HG03139 (cell line): ENCODE results near the gene SVOP.
"Not testable (repeated sequence)": the region's sequence is repeated elsewhere in the genome, so short reads cannot be mapped to it uniquely, and the experiment has no call there.

Experiments used
- ATAC-seq: cut with Tn5 transposase; IDR thresholded peaks from one replicate; pipeline ENCODE4 v1.9.1; 2021; ENCODE audit not compliant: unreplicated experiment

SVOP gene

DNA sequence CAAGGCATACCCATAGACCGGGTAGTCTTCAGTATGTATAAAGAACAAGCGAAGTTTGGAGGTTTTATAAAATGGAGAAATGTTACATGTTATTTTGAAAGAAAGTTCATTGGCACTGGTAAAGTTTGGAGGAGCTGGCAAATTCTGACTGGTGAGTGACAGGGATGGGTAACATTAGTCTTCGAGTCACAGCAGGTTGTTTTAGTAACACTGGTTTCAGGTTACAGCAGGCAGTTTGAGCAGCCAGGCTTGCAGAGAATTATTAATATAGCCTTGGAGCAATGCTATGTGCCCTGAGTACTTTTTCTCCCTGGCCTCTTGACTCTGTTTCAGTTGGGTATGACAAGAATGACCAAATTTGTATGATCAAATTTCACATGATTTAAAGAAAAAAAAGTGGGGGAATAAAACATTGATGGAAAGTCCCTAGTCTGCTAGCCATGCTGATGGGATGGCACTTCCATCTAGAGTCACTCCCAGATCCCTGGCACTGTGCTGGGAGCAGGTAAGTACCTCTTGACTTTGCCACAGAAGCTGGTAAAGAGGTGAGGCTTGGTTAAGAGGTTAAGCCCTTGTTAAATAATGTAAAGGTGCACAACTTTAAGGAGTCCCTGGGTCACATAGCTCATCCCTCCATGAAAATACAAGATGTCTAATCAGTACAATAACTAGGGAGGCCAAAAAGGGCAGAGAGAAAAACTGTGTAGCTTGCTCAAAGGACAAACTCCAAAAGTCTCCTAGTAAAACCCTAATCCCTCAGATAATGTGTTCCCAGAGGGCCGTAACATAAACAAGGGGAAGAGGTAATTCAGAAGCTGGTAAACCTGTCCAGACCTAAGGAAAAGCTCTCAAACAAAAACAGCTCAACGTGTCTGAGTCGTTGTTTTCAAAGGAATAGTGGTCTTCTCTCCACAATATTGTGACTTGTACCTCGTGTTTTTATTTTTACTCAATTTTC is 12.7 kb upstream of the SVOP start:
- ATAC-seq, result no peak

DNA sequence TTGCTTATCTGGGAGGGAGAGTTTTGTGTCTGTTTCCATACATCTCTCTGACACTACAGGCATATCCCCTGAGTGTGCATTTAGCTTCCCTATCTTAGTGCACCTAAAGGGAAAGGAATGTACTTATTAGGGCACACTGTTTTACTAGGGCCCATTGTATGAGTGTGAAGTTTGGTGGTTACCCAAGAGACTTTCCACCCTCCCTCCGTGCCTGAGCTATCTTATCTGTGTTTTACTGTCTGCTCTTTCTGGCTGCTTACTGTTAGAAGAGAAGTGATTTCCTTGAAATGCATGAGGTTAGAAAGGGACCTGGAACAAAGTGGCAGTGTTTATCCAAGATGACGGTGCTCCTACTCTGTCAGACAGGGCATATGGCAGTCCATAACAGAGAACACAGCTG is 8.5 kb upstream of the SVOP start:
- no peak for ATAC-seq

DNA sequence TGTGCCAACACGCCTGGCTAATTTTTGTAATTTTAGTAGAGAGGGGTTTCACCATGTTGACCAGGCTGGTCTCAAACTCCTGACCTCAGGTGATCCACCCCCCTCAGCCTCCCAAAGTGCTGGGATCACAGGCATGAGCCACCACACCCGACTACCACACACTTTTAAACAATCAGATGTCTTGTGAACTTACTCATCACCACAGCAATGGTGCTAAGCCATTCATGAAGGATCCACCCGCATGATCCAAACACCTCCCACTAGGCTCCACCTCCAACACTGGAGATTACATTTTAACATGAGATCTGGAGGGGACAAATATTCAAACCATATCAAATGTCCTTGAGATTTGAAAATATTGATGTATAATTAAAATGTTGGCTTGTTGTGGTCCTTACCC is 7.8 kb upstream of the SVOP start:
- ATAC-seq, result not testable (repeated sequence)

DNA sequence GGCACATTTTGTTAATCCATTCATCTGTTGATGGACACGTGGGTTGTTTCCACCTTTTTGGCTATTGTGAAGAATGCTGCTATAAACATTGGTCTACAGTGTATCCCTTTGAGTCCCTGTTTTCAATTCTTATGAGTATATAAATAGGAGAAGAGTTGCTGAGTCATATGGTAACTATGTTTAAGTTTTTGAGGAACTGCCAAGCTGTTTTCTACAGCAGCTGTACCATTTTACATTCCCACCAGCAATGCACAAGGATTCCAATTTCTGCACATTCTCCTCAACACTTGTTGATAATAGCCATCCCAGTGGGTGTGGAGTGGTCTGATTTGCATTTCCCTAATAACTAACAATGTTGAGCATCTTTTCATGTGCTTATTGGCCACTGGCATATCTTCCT is 6.9 kb upstream of the SVOP start:
- no peak for ATAC-seq

DNA sequence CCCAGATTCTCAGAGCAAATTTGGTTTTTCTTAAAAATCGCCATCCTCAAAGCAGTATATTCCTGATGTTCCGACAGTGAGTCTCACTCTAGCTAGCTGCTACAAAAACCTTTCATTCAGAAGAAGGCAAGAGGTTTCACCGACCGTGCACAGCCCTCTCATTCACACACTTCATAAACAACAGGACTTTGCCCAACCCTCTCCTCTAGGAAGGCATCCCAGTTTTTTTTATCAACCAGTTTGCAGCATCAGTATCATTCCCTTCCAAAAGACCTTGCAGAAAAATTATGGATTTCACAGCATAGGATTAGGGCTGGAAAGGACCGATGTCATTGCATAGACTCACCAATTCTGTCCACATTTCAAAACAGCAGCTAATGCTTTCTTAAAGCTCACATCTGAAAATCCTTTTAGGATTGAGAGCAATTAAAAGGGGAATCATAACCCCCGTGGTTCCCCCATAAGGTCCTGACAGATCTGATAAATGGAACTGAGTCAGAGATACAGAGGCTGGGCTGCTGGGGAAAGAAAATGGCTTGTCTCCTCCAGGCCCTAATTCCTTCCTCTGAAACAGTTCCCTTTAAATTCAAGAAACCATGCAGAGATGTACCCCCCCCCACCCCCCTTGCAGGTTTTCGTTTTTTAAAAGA is 597 bp downstream of the SVOP start:
- ATAC-seq, result no peak

DNA sequence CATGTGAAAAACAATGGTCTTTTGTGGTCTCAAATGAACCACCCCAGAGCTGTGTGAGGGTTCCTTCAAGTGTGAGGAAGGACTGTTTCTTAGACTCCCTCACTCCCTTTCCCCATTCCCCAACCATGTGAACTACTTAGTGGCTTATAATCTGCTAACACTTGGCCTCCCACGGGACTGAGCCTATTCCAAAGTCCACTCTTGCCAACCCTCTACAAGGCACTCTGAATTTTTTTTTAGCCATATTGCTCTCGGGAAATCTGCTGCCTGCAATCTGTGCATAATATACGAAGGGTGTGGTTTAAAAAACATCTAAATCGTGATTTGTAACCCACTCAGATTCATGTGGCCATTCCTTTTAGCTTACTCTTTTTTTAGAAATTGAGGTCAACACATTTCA is 2.6 kb downstream of the SVOP start:
- no peak for ATAC-seq

DNA sequence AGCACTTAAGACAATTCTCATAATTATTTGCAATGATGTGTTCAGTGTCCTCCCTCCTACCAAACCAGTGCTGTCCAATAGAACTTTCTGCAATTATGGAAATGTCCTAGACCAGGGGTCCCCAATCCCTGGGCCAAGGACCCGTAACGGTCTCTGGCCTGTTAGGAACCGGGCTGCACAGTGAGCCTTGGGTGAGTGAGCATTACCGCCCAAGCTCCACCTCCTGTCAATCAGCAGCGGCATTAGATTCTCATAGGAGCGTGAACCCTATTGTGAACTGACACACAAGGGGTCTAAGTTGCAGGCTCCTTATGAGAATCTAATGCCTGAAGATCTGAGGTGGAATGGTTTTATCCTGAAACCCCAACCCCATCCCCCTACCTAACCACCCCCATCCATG is 3.9 kb downstream of the SVOP start:
- ATAC-seq, result no peak

DNA sequence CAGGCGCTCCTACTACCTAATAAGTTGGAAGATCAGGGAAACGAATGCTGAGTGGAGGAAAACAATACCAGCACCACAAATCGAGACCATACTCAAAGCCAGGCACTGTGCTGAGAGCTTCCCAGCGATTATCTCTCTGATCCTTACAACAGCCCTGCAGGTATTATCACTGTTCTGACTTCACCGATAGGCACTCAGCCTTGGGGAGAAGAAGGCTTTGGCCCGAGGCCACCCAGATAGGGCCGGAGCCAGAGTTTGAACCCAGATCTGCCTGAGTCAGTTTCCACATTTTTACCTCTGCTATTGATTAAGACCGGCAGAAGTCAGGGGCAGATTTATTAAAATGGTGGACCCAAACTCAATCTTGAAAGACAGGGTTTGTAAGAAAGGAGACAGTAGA is 4.9 kb downstream of the SVOP start:
- no peak for ATAC-seq

DNA sequence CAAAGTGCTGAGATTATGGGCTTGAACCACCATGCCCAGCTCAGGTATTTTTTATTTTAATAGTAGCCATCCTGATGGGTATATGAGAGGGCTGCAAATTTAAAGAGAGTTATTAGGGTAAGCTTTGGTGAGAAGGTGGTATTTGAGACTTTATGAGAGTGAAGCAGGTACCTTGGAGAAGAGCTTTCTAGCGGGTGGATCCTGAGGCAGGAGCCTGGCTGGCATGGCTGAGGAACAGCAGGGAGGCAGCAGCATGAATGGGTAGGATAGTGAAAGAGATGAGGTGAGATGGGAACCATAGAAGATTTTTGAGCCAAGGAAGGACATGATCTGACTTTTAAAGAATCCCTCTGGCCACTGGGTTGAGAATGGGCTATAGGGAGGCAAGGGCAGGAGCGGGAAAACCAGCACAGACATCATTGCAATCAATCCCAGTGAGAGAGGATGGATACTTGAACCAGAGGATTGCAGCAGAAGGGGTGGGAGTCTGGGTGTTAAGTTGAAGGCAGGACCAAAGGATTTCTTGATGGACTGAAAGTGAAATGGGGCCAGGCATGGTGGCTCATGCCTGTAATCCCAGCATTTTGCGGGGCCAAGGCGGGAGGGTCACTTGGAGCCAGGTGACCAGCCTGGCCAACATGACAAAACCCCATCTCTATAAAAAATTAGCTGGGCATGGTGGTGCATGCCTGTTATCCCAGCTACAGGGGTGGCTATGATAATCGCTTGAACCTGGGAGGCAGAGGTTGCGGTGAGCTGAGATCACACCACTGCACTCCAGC is 5.7 kb downstream of the SVOP start:
- no peak for ATAC-seq

DNA sequence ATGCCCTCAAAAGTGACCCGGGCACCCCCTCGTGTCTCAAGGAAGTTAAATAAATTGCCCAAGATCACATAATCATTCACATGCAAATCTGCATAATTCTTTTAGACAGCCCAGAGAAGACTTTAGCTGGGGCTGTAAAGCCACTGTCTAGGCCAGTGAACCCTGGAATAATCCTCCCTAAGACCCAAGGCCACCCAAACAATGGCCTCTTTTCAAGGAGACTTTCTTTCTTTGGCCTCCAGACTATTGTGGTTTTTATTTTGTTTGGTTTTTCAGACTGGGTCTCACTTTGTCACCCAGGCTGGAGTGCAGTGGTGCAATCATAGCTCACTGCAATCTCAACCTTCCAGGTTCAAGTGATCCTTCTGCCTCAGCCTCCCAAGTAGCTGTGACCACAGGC is 10.6 kb downstream of the SVOP start:
- ATAC-seq, result no peak

DNA sequence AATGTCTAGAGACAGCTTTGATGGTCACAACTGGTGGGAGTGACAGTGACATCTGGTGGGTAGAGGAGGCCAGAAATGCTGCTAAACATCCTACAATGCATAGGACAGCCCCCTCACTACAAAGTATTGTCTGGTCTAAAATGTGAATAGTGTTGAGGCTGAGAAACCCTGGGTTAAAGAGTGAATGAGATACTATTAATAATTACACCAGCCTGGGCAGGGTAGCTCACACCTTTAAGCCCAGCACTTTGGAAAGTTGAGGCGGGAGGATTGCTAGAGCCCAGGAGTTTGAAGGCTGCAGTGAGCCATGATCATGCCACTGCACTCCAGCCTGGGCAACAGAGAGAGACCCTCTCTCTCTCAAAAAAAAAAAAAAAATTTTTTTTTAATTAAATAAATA is 11.1 kb downstream of the SVOP start:
- no peak for ATAC-seq

DNA sequence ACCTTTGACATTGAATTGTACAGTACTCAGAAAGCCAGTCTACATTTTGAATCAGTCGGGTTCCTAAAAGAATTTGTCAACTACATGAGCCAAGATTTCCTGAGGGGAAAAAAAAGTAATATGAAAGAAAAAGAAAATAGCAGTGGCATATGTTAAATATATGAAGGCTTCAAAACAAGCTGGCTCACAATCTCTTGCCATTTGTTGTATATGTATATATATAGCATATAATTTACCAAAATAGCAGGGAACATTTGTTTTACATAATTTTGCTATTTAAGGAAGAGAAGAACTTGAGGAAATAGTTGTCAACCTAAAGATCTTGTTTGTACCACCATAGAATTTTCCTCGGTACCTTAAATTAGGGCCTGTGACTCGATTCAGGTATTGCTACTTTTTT is 16.9 kb downstream of the SVOP start:
- ATAC-seq, result no peak

DNA sequence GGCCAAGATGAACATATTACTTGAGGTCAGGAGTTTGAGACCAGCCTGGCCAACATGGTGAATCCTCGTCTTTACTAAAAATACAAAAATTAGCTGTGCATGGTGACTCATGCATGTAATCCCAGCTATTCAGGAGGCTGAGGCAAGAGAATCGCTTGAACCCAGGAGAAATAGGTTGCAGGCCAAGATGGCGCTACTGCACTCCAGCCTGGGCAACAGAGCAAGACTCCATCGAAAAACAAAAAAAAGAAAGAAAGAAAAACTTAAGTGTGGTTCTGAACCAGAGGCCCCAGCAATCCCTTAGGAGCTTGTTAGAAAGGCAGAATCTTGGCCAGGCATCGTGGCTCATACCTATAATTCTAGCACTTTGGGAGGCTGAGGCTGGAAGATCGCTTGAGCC is 24.5 kb downstream of the SVOP start:
- no peak for ATAC-seq

DNA sequence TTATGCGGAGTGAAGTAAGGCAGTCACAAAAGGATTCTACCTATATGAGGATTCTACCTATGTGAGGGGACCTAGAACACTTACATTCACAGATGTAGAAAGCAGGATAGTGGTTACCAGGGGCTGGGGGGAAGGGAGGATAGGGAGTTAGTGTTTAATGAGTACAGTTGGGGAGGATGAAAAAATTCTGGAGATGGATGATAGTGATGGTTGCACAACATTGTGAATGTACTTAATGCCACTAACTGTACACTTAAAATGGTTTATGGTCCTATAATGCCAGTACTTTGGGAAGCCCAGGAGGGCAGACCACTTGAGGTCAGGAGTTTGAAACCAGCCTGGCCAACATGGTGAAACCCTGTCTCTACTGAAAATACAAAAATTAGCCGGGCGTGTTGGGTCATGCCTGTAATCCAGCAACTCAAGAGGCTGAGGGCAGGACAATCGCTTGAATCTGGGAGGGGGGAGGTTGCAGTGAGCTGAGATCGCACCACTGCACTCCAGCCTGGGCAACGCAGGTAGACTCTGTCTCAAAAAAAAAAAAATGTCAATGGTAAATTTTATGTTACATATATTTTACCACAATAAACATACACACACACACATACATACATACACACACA is 25.4 kb downstream of the SVOP start:
- ATAC-seq, result no peak

DNA sequence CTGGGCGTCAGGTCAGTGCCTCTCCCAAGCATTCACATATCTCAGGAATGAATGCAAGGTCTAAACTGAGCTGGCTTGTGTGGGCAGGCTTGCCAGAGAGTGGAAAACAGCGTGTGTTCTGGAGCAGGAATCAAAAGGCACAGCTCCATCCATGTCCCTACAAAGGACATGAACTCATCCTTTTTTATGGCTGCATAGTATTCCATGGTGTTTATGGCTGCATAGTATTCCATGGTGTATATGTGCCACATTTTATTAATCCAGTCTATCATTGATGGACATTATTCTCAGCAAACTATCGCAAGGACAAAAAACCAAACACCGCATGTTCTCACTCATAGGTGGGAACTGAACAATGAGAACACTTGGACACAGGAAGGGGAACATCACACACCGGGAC is 30.8 kb downstream of the SVOP start:
- not testable (repeated sequence) for ATAC-seq

DNA sequence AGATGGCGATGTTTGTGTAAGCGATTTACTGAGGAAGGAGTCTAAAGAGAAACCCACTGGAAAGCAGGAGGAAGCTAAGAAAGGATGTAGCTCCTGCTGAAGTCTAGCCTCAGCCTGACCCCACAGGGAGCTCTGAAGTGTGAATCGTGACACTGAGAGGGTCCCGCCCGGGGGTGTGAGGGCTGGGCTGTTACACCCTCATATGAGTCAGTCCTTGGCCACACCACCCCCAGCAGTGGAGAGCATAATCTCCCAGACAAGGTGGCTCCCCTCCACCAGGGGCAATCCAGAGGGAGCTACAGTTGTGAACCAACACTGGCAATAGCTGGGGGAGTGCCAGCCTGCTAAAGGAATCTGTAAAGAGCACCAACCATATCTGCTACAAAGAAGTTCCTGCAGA is 31.5 kb downstream of the SVOP start:
- ATAC-seq, result no peak

DNA sequence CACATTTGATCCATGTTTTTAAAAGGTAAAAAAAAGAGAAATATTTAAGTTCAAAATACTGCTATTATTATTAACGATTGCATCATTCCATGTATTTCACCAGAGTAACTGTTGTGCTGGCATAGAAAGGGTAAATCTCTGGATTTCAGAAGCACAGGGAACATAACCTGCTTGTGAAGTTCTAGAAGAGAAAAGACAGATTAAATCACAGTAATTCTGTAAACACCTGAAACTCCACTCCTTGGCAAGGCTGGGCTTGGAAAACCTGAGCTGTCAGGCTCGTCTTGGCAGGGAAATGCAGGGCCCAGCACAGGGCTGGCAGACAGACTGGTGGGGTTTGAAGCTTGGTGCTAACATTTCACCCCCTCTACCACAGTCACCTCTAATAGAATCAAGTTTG is 35.1 kb downstream of the SVOP start:
- no peak for ATAC-seq

DNA sequence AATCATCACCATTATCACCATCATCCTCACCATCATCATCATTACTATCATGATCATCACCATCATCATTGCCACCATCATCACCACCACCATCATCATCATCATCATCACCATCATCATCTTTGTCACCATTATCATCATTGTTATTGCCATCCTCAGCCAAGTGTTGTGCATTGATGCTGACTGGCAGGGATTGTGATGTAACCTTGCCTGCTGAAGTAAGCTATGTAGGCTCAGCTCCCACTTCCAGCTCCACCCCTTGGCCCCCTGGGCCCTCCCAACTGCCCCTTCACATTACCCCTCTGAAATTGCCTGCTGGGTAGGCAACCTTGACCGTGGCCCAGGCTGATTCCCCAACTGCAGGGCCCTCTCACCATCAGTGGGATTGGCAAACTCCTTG is 37.6 kb downstream of the SVOP start:
- no peak for ATAC-seq

DNA sequence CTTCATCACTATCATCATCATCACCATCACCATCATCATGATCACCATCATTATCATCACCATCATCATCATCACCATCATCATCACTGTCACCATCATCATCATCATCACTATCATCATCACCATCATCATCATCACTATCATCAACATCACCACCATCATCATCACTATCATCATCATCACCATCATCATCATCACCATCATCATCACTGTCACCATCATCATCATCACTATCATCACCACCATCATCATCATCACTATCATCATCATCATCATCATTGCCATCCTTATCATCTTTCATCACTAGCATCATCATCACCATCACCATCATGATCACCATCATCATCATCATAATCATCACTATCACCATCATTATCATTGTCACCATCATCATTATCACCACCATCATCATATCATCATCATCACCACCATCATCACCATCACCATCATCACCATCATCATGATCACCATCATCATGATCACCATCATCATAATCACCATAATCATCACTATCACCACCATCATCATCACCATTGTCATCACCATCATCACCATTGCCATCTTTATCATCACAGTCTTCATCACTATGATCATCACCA is 38.1 kb downstream of the SVOP start:
- no peak for ATAC-seq

DNA sequence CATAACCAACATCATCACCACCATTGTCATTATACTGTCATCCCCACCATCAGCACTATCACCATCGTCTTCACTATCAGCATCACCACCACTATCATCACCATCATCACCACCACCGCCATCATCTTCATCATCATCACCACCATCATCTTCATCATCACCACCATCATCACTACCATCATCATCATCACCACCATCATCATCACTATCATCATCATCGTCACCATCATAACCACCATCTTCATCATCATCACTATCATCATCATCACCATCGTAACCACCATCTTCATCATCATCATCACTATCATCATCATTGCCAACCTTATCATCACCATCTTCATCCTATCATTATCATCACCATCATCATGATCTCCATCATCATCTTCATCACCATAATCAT is 39.0 kb downstream of the SVOP start:
- no peak for ATAC-seq
